ACC112 (cell line): ENCODE data around the gene AFF1.
"Not testable (repeated sequence)": the region's sequence is repeated elsewhere in the genome, so short reads cannot be mapped to it uniquely, and the experiment has no call there.

Experiments
- H2AFZ ChIP-seq: fragments of 200-600 bp; sonication (generic); one replicate; pipeline ENCODE4 v1.6.0; 2017; ENCODE audit warnings: antibody characterized with exemption, low read length; ENCODE audit not compliant: unreplicated experiment
- H3K27ac ChIP-seq: fragments of 200-600 bp; sonication (generic); 2 replicates; pipeline ENCODE4 v1.5.1; 2014; ENCODE audit warnings: low read depth, mild to moderate bottlenecking, antibody characterized with exemption, low read length, moderate library complexity
- H3K27me3 ChIP-seq: fragments of 200-600 bp; sonication (generic); 2 replicates; pipeline ENCODE4 v1.6.1; 2014; ENCODE audit warnings: mild to moderate bottlenecking, antibody characterized with exemption, low read length, moderate library complexity, mixed read lengths; ENCODE audit not compliant: insufficient read depth
- H3K36me3 ChIP-seq: fragments of 200-600 bp; sonication (generic); 2 replicates; pipeline ENCODE4 v1.6.1; 2016; ENCODE audit warnings: mild to moderate bottlenecking, antibody characterized with exemption, low read length, moderate library complexity, mixed read lengths; ENCODE audit not compliant: insufficient read depth
- H3K4me1 ChIP-seq: fragments of 200-600 bp; sonication (generic); one replicate; pipeline ENCODE4 v1.6.1; 2016; ENCODE audit warnings: low read length, mixed read lengths; ENCODE audit not compliant: insufficient read depth, unreplicated experiment, control insufficient read depth
- H3K4me3 ChIP-seq: fragments of 200-600 bp; sonication (generic); 2 replicates; pipeline ENCODE4 v1.5.1; 2014; ENCODE audit warnings: mild to moderate bottlenecking, low read depth, low read length
- H3K79me2 ChIP-seq: fragments of 200-600 bp; sonication (generic); one replicate; pipeline ENCODE4 v1.6.0; 2016; ENCODE audit warnings: low read length; ENCODE audit not compliant: control insufficient read depth, unreplicated experiment, insufficient read depth

AFF1 gene

DNA sequence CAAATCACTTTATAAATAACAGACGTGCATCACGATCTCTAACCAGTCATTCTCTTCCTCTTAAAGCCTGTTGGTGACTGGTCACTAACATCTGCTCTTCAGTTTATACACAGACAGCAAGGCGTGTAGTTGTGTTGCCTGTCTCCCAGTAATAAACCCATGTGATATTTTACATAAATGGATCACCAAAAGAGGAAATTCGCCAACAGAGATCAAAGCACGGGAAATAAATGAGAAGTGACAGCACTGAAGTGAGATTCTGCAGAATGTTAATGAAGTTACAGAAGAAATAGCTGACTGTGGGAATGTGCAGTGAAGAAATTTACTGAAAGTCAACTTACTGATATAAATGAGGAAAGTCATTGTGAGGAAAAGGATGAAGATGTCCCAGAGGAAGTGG lies 47.0 kb downstream of the AFF1 start:
- Histone ChIP-seq H3K27ac (no peak overlapping the region), H3K79me2 (peaks cover 20% of the 10 kb centered on the region), H3K4me1 (peaks cover 13% of the 10 kb centered on the region), H3K36me3 (no peaks in the 10 kb centered on the region), H3K4me3 (no peak overlapping the region), H3K27me3 (no peaks in the 10 kb centered on the region), H2AFZ (no peak overlapping the region)

DNA sequence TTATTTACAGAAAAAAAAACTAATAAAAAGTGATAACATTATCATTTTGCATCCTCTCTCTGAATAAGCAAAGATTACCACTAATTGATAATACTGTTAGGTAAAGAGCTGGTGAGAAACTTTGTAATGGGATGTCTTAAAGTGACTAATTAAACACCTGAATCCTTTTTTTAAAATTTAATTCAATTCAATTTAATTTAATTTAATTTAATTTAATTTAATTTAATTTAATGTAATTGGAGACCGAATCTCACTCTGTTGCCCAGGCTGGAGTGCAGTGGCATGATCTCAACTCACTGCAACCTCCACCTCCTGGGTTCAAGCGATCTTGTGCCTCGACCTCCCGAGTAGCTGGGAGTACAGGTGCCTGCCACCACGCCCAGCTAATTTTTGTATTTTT lies 51.0 kb downstream of the AFF1 start:
- H3K4me3 ChIP-seq, H2AFZ ChIP-seq, H3K27me3 ChIP-seq, H3K27ac ChIP-seq, H3K36me3 ChIP-seq, H3K79me2 ChIP-seq, H3K4me1 ChIP-seq: not testable (repeated sequence)

DNA sequence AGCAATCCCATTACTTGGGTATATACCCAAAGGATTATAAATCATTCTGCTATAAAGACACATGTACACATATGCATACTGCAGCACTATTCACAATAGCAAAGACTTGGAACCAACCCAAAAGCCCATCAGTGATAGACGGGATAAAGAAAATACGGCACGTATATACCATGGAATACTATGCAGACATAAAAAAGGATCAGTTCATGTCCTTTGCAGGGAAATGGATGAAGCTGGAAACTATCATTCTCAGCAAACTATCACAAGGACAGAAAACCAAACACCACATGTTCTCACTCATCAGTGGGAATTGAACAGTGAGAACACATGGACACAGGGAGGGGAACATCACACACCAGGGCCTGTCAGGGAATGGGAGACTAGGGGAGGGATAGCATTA lies 54.8 kb downstream of the AFF1 start:
- H3K27ac ChIP-seq, H3K79me2 ChIP-seq, H3K27me3 ChIP-seq, H3K4me1 ChIP-seq, H3K4me3 ChIP-seq, H3K36me3 ChIP-seq, H2AFZ ChIP-seq: not testable (repeated sequence)

DNA sequence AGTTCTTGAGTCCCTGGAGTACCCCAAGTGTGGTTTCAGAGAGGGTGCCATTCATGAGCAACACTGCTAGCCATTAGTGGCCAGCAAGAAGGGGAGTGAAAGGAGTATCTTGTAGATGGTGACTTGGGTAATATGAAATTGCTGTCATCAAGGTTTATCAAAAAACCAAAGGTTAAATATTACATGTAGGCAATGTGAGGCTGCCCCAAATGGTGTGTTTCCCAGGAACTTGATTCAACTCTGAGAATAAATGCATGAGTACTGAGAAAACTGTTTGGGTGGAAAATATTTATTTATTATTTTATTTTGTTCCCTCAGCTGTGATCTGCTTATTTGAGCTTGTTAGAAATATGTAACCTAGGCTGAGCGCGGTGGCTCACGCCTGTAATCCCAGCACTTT lies 55.7 kb downstream of the AFF1 start:
- Histone ChIP-seq H3K27me3 (no peaks in the 10 kb centered on the region), H3K4me1 (no peaks in the 10 kb centered on the region), H3K36me3 (no peaks in the 10 kb centered on the region), H3K27ac (no peak overlapping the region), H2AFZ (no peak overlapping the region), H3K4me3 (no peak overlapping the region), H3K79me2 (peaks cover 5% of the 10 kb centered on the region)

DNA sequence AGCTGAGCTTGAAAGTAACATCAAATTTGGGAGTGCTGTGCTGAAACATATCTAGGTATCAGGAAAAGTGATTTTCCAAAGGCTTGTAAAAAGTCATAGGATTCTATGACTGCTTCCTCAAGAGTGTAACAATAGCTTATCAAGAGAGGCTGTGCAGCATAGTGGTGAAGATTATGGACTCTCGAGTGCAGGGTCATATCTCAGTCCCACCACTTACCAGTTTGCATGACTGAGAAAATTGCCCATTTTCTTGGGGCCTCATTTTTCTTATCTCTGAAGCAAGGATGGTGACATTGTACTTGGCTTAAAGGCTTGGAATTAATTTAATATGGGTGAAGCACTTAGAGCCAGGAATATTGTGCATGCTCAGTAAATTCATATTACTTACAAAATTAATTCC lies 57.2 kb downstream of the AFF1 start:
- Histone ChIP-seq H2AFZ (no peak overlapping the region), H3K4me3 (no peak overlapping the region), H3K79me2 (peaks cover 5% of the 10 kb centered on the region), H3K27me3 (no peaks in the 10 kb centered on the region), H3K36me3 (no peaks in the 10 kb centered on the region), H3K4me1 (no peaks in the 10 kb centered on the region), H3K27ac (no peak overlapping the region)

DNA sequence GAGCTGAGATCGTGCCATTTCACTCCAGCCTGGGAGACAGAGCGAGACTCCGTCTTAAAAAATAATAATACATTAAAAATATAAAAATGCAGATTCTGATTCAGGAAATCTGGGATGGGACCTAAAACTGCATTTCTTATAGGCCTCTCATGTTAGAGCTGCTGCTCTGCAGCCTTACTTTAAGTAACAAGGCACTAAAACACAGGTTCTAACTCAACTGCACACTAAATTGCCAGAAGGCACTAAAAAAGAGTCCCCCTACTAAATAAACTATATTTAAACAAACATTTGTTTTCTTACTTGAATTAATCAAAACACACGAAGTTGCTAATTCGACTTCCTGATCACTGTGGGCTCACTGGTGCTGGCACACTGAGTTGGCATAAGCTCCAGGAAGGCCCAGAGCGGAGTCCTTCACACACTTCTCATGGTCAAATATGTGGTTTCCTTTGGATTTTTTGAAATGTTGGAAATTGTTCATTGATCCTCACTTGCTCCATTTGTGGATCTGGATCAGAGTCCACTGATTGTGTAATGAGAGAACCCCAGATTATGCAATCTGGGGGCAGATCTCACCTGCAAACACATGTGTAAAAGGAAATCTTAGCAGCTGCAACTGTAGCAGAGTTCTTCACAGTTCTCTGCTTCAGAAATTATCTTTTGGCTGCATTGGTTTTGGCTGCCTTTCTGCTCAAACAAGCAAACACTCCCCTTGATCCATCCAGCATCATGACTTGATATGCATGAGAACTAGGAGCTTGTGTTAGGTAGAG lies 59.3 kb downstream of the AFF1 start:
- no peaks in the 10 kb centered on the region for H3K36me3 ChIP-seq
- no peaks in the 10 kb centered on the region for H3K27me3 ChIP-seq
- no peak overlapping the region for H3K4me3 ChIP-seq
- H3K79me2 ChIP-seq = peaks cover 5% of the 10 kb centered on the region
- no peak overlapping the region for H3K27ac ChIP-seq
- H3K4me1 ChIP-seq = peaks cover 10% of the 10 kb centered on the region
- no peak overlapping the region for H2AFZ ChIP-seq

DNA sequence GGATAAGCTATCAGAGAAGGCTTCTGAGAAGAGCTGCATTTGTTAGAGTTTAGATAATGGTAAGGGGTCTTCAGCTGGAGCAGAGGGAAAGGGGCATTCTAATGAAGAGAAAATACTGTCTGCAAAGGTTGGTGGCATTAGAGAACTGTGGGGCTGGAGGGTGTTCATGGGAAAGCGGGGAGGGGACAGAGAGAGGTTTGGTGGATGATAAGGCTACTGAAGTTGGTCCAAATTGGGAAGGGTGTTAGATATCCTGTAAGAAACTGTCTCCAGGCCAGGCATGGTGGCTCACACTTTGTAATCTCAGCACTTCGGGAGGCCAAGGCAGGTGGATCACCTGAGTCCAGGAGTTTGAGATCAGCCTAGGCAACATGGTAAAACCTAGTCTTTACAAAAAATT lies 59.9 kb downstream of the AFF1 start:
- H3K79me2 ChIP-seq = peaks cover 5% of the 10 kb centered on the region
- H3K4me1 ChIP-seq = peaks cover 16% of the 10 kb centered on the region
- H2AFZ ChIP-seq = no peak overlapping the region
- H3K27ac ChIP-seq = no peak overlapping the region
- H3K4me3 ChIP-seq = no peak overlapping the region
- H3K36me3 ChIP-seq = no peaks in the 10 kb centered on the region
- H3K27me3 ChIP-seq = no peaks in the 10 kb centered on the region

DNA sequence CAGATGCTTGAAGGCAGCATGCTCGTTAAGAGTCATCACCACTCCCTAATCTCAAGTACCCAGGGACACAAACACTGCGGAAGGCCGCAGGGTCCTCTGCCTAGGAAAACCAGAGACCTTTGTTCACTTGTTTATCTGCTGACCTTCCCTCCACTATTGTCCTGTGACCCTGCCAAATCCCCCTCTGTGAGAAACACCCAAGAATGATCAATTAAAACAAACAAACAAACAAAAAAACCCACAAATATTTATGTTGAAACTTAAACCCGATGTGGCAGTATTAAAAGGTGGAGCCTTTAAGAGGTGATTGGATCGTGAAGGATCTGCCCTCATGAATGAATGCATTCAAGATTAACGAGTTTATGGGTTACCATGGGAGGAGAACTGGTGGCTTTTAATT lies 61.7 kb downstream of the AFF1 start:
- not testable (repeated sequence) for H3K27ac ChIP-seq, H3K4me3 ChIP-seq, H3K27me3 ChIP-seq, H2AFZ ChIP-seq, H3K36me3 ChIP-seq, H3K79me2 ChIP-seq
- peaks cover 22% of the 10 kb centered on the region for H3K4me1 ChIP-seq

DNA sequence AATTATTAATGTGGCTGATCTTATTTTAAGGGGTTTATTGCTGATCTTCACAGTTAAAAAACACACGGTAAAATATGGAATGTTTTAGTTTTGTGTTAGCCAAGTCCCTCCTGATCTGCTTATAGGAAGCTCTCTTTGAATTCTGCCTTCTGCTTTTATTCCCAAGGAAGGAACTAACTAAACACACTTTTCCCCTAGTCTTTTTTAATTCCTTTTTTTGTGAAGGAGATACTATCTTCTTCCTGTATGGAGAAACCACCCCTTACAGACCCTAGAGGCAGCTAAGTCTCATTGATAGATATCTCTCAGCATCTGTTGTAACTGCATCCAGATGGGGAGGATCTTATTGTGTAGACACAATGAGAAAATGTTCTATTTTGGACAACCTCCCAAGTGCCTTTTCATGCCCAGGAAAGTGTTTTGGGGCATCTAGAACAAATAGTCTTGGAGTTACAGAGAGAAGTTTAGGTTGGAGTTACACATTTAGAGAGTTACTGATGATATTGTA lies 64.4 kb downstream of the AFF1 start:
- Histone ChIP-seq H3K36me3 (no peaks in the 10 kb centered on the region), H2AFZ (no peak overlapping the region), H3K27me3 (no peaks in the 10 kb centered on the region), H3K79me2 (peaks cover 23% of the 10 kb centered on the region), H3K27ac (no peak overlapping the region), H3K4me1 (peaks cover 22% of the 10 kb centered on the region), H3K4me3 (no peak overlapping the region)

DNA sequence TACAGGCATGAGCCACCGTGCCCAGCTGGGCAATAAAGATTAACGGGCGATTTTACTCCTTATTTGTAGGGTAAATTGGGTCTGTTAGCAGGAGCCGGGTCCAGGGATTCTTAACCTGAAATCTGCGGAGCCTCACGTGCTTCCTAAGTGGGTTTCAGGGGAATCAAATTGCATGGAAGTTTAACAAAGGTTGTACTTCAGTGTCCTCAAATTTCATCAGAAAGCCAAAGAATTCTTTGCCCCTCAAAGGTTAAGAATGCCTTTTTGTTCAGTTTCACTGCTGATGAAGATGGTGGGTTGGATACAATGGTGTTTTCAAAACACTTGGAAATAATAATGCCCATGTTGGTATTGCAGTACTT lies 67.9 kb downstream of the AFF1 start:
- Histone ChIP-seq H3K36me3 (no peaks in the 10 kb centered on the region), H3K27ac (no peak overlapping the region), H3K4me3 (no peak overlapping the region), H2AFZ (no peak overlapping the region), H3K4me1 (peaks cover 34% of the 10 kb centered on the region), H3K79me2 (peaks cover 29% of the 10 kb centered on the region), H3K27me3 (no peaks in the 10 kb centered on the region)

DNA sequence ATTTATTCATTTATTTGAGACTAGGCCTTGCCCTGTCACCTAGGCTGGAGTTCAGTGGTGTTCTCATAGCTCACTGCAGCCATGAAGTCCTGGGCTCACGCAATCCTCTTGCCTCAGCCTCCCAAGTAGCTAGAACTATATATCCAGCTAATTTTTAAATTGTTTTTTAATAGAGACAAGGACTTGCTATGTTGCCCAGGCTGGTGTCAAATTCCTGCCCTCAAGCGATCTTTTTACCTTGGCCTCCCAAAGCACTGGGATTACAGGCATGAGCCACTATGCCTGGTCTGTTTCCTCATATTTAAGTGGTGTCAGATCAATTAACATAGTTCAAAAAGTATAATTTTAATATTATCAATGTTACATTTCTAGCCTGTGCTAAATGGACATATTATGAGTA lies 68.5 kb downstream of the AFF1 start:
- Histone ChIP-seq H3K27me3 (no peaks in the 10 kb centered on the region), H3K4me1 (peaks cover 32% of the 10 kb centered on the region), H3K4me3 (no peak overlapping the region), H2AFZ (no peak overlapping the region), H3K27ac (no peak overlapping the region), H3K36me3 (no peaks in the 10 kb centered on the region), H3K79me2 (peaks cover 35% of the 10 kb centered on the region)
